Measurements from ENCODE around the gene DLG1. TPM values are rescaled to one million over a fixed set of nuclear protein-coding genes. Genes with fewer than 3 reads are reported as not detected.

DLG1 gene
- 36.3 and 55.2 TPM in 2 replicates for total RNA-seq (2014; rRNA removed; shearing (Covaris generic))
- 86.7 and 110 TPM in 2 replicates for polyA plus RNA-seq (2015; cell fraction: cytosol; rRNA removed)
- polyA plus RNA-seq (2015; cell fraction: nucleus; rRNA removed), result 260 and 294 TPM in 2 replicates

GRCh38 chr3:197298341-197298944 is at the start of gene DLG1:
DLG1 (minus strand) TSS chr3:197298612; CDS start chr3:197297204, 1,408 bp downstream.
- DNase-seq (ENCODE audit: low read depth), result peak; percentile 86

- no peak for DNase-seq (ENCODE audit: low read depth)
Observed at GRCh38 chr3:197348014-197348413, 49.6 kb upstream of the DLG1 start.

GRCh38 chr3:197345390-197345789 is 47.0 kb upstream of the DLG1 start:
- DNase-seq (ENCODE audit: low read depth), result no peak

- no peak for DNase-seq (ENCODE audit: low read depth)
Observed at GRCh38 chr3:197344582-197345318, 46.3 kb upstream of the DLG1 start.

GRCh38 chr3:197343656-197344408 is 45.4 kb upstream of the DLG1 start:
- DNase-seq (ENCODE audit: low read depth), result peak; percentile 50

GRCh38 chr3:197343111-197343510 is 44.7 kb upstream of the DLG1 start:
- no peak for DNase-seq (ENCODE audit: low read depth)

GRCh38 chr3:197340521-197340871 is 42.1 kb upstream of the DLG1 start:
- DNase-seq (ENCODE audit: low read depth), result no peak

GRCh38 chr3:197339841-197340520 is 41.6 kb upstream of the DLG1 start:
- DNase-seq (ENCODE audit: low read depth), result peak; percentile 68

- no peak for DNase-seq (ENCODE audit: low read depth)
Observed at GRCh38 chr3:197338586-197338985, 40.2 kb upstream of the DLG1 start.

GRCh38 chr3:197337656-197338055 is 39.2 kb upstream of the DLG1 start:
- no peak for DNase-seq (ENCODE audit: low read depth)

GRCh38 chr3:197337214-197337613 is 38.8 kb upstream of the DLG1 start:
- no peak for DNase-seq (ENCODE audit: low read depth)

- no peak for DNase-seq (ENCODE audit: low read depth)
Observed at GRCh38 chr3:197336348-197336747, 37.9 kb upstream of the DLG1 start.

- DNase-seq (ENCODE audit: low read depth), result no peak
Observed at GRCh38 chr3:197335428-197336132, 37.2 kb upstream of the DLG1 start.

GRCh38 chr3:197333901-197334639 is 35.7 kb upstream of the DLG1 start:
- DNase-seq (ENCODE audit: low read depth), result no peak

GRCh38 chr3:197331131-197331530 is 32.7 kb upstream of the DLG1 start:
- DNase-seq (ENCODE audit: low read depth), result no peak

- no peak for DNase-seq (ENCODE audit: low read depth)
Observed at GRCh38 chr3:197329382-197329781, 31.0 kb upstream of the DLG1 start.

GRCh38 chr3:197328198-197328597 is 29.8 kb upstream of the DLG1 start:
- DNase-seq (ENCODE audit: low read depth), result no peak

- peak; percentile 29 for DNase-seq (ENCODE audit: low read depth)
Observed at GRCh38 chr3:197327701-197328100, 29.3 kb upstream of the DLG1 start.

GRCh38 chr3:197325773-197326172 is 27.4 kb upstream of the DLG1 start:
- no peak for DNase-seq (ENCODE audit: low read depth)

- no peak for DNase-seq (ENCODE audit: low read depth)
Observed at GRCh38 chr3:197322149-197322548, 23.7 kb upstream of the DLG1 start.

All from HT1080 (cell line).